Activated effector memory CD4-positive, alpha-beta T cell treated with Interleukin-2 at 50 U/mL for 16 hours (primary cell): ENCODE results near the gene MARK1.
"Not testable (repeated sequence)": the region's sequence is repeated elsewhere in the genome, so short reads cannot be mapped to it uniquely, and the experiment has no call there.

Experiments
- DNase-seq: peaks from one replicate; pipeline ENCODE4 v3.0.0-alpha.2; 2020

The MARK1 gene

GRCh38 chr1:220529521-220530020, 1.6 kb downstream of the MARK1 start:
- no peak for DNase-seq

- no peak for DNase-seq
These were observed 5.7 kb downstream of the MARK1 start for GRCh38 chr1:220533504-220534109.

- DNase-seq: no peak
These were observed 17.0 kb downstream of the MARK1 start for GRCh38 chr1:220544901-220545303.

GRCh38 chr1:220550811-220551399, 23.0 kb downstream of the MARK1 start:
- DNase-seq: no peak

GRCh38 chr1:220551718-220552117, 23.8 kb downstream of the MARK1 start:
- DNase-seq: no peak

GRCh38 chr1:220552672-220553260, 24.8 kb downstream of the MARK1 start:
- DNase-seq: no peak

- DNase-seq: no peak
These were observed 28.7 kb downstream of the MARK1 start for GRCh38 chr1:220556641-220557040.

- no peak for DNase-seq
These were observed 35.6 kb downstream of the MARK1 start for GRCh38 chr1:220563564-220563963.

- no peak for DNase-seq
These were observed 36.3 kb downstream of the MARK1 start for GRCh38 chr1:220564216-220564615.

GRCh38 chr1:220565670-220566069, 37.7 kb downstream of the MARK1 start:
- DNase-seq: no peak

GRCh38 chr1:220566869-220567268, 38.9 kb downstream of the MARK1 start:
- no peak for DNase-seq

GRCh38 chr1:220572416-220572815, 44.5 kb downstream of the MARK1 start:
- no peak for DNase-seq

GRCh38 chr1:220573836-220574235, 45.9 kb downstream of the MARK1 start:
- no peak for DNase-seq

- DNase-seq: no peak
These were observed 48.0 kb downstream of the MARK1 start for GRCh38 chr1:220575718-220576497.

GRCh38 chr1:220577926-220578325, 50.0 kb downstream of the MARK1 start:
- DNase-seq: no peak

GRCh38 chr1:220579317-220579716, 51.4 kb downstream of the MARK1 start:
- DNase-seq: no peak

- no peak for DNase-seq
These were observed 64.8 kb downstream of the MARK1 start for GRCh38 chr1:220592714-220593113.

- no peak for DNase-seq
These were observed 66.4 kb downstream of the MARK1 start for GRCh38 chr1:220594356-220594755.

- DNase-seq: no peak
These were observed 67.2 kb downstream of the MARK1 start for GRCh38 chr1:220595179-220595578.

- no peak for DNase-seq
These were observed 77.0 kb downstream of the MARK1 start for GRCh38 chr1:220604926-220605325.

GRCh38 chr1:220605651-220606050, 77.7 kb downstream of the MARK1 start:
- not testable (repeated sequence) for DNase-seq

- DNase-seq: not testable (repeated sequence)
These were observed 83.2 kb downstream of the MARK1 start for GRCh38 chr1:220611100-220611499.

- no peak for DNase-seq
These were observed 88.9 kb downstream of the MARK1 start for GRCh38 chr1:220616836-220617235.

GRCh38 chr1:220628431-220628830, 100.5 kb downstream of the MARK1 start:
- no peak for DNase-seq
